Suppressor macrophage (primary cell): ENCODE data around the gene SRP14.
"Not testable (repeated sequence)": the region's sequence is repeated elsewhere in the genome, so short reads cannot be mapped to it uniquely, and the experiment has no call there.

ENCODE experiments used
- DNase-seq, 4 experiments: peaks; one replicate each; pipeline ENCODE4 v3.0.0-alpha.2; 2020 to 2022

SRP14 gene

GRCh38 chr15:40050788-40051470, 11.9 kb upstream of the SRP14 start:
- no peak for DNase-seq

DNA sequence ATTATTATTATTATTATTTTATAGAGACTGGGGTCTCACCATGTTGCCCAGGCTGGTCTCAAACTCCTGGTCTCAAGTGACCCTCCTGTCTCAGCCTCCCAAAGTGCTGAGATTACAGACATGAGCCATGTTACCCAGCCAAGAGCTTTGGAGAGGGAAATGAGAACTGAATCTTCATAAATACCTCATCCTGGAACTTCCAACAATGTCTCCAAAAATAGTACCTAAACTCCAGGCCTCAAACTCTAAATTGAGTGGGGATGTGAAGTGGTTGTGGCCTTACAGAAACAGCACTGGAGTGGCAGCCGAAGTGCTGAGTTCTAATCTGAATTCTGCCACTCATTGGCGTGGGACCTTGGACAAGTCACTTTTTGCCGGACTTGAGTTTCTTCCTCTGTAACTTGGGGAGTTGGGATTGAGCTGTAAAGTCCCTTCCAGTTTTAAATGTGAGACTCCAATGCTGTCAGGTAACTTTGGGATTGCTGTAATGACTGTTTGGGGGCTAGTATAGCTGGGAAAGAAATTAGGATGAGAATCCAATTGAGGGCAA, 10.0 kb upstream of the SRP14 start:
- peak in 1 of 4 experiments; percentile 34 for DNase-seq

- DNase-seq = peak in 3 of 4 experiments; percentile 49 to 60 (median 53)
These were observed 9.3 kb upstream of the SRP14 start for GRCh38 chr15:40048211-40048792.

GRCh38 chr15:40047415-40048210, 8.6 kb upstream of the SRP14 start:
- DNase-seq = peak; percentile 81 to 93 (median 90)

DNA sequence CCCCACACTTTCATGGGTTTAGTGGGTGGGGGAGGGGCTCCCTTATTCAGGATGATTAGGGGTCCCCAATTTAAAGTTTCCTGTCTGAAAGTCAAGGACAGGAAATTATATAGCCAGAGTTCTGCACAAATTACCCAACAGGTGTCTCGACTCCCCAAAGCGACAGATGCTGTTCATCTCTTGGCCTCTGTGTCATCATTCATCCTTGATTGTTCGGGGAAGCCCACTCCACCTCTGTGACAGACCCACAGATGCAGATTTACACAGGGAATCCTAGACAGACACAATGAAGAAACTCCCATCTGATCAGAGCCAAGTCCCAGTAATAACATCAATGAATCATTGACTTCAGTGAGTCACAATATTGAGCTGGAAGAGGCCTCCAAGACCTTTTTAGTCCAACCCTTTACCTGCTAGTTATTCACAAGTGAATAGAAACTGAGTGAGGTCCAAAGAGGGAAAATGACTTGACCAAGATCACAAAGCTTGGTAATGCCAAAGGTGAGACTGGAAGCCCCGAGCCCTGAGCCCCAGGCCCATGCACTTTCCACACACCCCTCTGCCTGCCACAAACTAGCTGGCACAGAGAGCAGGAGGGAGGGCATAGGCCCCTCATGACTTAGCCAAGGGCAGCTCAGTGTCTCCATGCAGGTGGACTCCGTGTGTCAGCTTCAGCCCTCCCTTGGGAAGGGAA, 7.9 kb upstream of the SRP14 start:
- DNase-seq = peak in 2 of 4 experiments; percentile 26 to 55

DNA sequence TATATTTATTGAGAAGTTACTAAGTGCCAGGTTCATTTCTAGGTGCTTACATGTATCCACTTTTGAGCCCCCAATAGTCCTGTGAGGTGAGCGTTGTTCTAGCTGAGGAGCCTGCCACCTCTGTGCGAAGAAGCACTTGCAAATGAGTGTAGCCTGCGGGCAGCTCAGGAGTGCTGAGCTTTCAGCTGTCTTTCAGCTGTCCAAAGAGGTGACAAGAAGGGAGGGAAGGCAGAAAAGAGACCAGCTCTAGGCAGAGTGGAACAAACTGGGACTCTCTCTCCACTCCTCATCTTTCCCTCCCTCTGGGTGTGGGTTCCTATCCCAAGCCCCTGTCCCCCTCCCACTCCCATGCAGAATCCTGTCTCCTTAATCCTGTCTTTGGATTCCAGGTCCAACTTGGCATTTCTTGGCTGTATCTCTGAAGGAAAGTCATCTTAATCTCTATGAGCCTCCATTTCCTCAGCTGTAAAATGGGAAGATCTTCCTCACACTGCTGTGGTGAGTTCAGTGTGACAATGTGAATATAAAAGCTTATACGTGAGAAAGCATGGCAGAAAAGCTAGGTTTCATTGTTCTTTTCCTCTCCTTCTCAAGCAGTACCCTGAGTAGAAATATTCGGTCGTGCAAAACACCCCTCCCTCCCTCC, 6.7 kb upstream of the SRP14 start:
- DNase-seq = no peak

GRCh38 chr15:40044717-40045571, 6.0 kb upstream of the SRP14 start:
- DNase-seq = peak; percentile 87 to 94 (median 92)

- no peak for DNase-seq
These were observed 5.1 kb upstream of the SRP14 start for GRCh38 chr15:40043927-40044716.

GRCh38 chr15:40042791-40043320, 3.9 kb upstream of the SRP14 start:
- DNase-seq = no peak

- DNase-seq = no peak
These were observed 1.8 kb upstream of the SRP14 start for GRCh38 chr15:40040770-40041169.

- no peak for DNase-seq
These were observed 1.3 kb upstream of the SRP14 start for GRCh38 chr15:40040293-40040635.

- no peak for DNase-seq
These were observed 725 bp downstream of the SRP14 start for GRCh38 chr15:40038275-40038637.

DNA sequence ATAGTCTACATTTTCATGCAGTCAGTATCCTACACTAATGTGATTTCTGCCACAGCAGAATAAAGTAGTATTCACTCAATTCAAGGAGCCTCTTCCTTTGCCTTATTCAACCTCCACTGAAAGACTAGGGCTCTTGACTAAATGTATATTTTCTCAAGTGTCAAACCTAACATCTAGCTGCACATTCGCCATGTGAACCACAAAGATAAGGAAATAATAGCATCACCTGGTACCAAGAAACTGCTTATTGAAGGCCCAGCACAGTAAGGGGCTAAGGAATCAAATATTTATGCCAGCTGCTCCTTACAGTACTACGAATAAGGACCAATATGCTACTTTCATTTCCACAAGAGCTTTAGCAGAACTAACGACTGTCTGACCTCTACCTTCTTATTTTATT, 1.3 kb downstream of the SRP14 start:
- peak in 1 of 4 experiments; percentile 15 for DNase-seq

- not testable (repeated sequence) for DNase-seq
These were observed 3.8 kb downstream of the SRP14 start for GRCh38 chr15:40035182-40035581.

GRCh38 chr15:40034186-40034946, 4.6 kb downstream of the SRP14 start:
- DNase-seq = no peak

DNA sequence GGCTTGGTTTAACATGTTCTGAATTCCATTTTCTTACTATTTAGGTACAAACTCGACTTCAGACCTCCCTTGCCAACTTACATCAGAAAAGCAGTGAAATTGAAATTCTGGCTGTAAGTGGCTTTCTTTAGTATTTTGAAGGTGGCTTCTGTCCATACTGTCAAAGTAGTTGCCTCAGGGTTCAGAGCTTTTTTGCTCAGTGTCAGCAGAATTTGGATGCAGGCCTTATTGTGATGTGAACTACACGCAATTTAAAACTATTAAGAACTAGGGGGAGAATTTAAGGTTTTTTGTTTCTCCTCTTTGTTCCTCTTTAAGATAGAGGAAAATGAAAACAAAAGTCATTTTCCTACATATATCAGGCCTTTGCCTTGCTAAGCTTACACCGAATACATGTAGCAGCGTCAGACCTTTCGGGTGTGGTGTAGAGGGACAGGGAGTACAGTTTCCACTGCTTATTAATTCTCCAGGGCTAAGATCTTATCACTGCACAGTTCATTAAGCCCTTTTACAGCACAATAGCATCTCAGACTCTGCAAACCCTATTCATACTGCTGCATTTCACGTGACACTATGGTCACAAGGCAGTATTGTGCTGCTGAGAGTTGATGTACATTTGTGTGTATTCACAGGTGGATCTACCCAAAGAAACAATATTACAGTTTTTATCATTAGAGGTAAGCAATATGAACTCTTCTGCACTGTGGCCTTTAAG, 6.7 kb downstream of the SRP14 start:
- DNase-seq = no peak

DNA sequence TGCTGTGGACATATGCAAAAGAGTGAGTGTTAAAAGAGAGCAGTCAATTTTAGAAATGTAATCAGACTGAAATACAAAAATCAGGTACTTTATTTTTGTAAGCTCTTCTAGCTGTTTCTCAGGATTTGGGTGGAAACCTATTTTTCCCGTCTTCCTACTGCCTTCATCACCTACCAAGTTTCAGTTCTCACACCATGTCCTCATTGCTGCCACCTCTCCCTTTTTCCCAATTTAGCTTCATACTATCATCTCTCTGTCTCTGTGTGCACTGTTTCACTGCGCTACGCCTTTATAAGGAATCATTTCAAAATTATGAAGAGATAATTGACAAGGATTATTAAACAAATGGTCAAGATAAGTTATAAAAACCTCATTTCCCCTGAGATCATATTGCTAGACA, 7.7 kb downstream of the SRP14 start:
- DNase-seq = no peak

DNA sequence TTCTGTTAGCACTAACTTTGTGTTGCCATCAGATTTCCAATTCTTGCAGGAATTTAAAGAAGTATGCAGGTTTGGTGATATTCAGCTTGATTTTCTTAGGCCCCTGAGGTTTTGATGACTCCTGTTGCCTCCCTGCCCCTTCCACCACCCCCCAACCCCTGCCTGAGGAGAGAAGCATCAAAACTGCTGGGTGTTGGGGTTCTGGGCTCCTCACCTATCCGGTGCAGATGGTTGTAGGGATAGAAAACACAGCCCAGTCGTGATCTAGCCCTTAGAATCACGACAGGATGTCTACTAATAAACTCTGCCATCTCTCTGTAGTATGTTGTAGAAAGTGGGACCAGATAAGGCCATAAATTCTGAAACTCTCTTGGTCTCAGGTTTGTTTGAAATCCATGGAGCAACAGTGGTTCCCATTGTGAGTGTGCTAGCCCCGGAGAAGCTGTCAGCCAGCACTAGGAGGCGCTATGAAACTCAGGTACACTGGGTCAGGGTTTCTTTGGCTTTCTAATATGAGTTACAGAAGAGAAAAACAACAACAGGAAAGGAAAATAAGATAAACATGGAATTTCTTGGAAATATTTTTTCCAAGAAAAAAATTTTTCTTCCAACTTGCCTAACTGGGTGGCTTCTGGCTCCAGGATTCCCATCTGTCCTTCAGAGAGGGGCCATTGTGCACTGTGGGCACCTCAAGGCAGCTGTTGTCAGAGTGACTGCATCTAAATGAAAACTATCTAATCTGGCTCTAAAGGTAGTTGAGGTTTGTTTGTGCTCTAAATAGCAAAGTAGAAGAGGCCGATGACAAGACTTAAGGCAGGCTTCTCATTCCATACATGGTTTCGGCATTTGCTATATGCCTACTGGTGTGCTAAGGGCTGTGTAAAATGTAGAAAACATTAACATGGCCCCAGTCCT, 8.7 kb downstream of the SRP14 start:
- DNase-seq = peak in 1 of 4 experiments; percentile 50
